Measurements from ENCODE around the gene CCDC28B.

The CCDC28B gene

GRCh38 chr1:32224285-32224684 is 23.9 kb downstream of the CCDC28B start:
- Histone ChIP-seq H3K27me3 (ENCODE audit: insufficient read depth, poor library complexity, severe bottlenecking) (no peaks in the 10 kb centered on the region), H3K4me3 (replicated peaks; ENCODE audit: insufficient read depth, low read length) (no peak overlapping the region), H3K27ac (replicated peaks) (no peak overlapping the region)
- TF ChIP-seq GABPA (IDR thresholded peaks at IDR 0.05; ENCODE audit: low read depth), result no peak
- DNase-seq (ENCODE audit: low read depth in 1 of 2, low spot score in 1 of 2), result no peak

DNA sequence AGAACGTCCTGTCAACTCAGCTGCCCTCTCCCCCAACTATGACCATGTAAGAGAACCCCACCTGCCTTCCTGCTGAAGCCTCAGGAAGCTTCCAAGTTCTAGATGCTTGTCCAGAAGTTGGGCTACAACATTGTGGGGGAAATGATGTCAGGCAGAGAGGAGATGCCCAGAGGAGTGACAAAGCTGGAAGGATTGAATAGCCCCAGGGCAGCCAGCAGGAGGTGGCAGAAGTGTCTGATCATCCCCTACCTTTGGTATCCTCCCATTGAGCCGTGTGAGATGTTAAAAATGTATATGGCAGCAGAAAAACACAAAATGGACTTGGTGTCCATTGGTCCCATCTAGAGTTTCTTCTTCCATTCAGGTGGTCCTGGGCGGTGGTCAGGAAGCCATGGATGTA is 28.4 kb downstream of the CCDC28B start:
- Histone ChIP-seq H3K27me3 (ENCODE audit: insufficient read depth, poor library complexity, severe bottlenecking) (no peaks in the 10 kb centered on the region), H3K4me3 (replicated peaks; ENCODE audit: insufficient read depth, low read length) (no peak overlapping the region), H3K27ac (replicated peaks) (no peak overlapping the region)
- TF ChIP-seq CTCF (IDR thresholded peaks at IDR 0.05; ENCODE audit: insufficient read depth, low read length), result no peak
- no peak for TF ChIP-seq GABPA (IDR thresholded peaks at IDR 0.05; ENCODE audit: low read depth)
- no peak for TF ChIP-seq REST (IDR thresholded peaks at IDR 0.05; ENCODE audit: insufficient replicate concordance, low read depth)
- TF ChIP-seq SPI1 (IDR thresholded peaks at IDR 0.05; ENCODE audit: borderline replicate concordance, low read depth), result no peak
- no peak for TF ChIP-seq POLR2AphosphoS5 (IDR thresholded peaks at IDR 0.05; ENCODE audit: low read depth)
- DNase-seq (ENCODE audit: low read depth in 1 of 2, low spot score in 1 of 2), result no peak

DNA sequence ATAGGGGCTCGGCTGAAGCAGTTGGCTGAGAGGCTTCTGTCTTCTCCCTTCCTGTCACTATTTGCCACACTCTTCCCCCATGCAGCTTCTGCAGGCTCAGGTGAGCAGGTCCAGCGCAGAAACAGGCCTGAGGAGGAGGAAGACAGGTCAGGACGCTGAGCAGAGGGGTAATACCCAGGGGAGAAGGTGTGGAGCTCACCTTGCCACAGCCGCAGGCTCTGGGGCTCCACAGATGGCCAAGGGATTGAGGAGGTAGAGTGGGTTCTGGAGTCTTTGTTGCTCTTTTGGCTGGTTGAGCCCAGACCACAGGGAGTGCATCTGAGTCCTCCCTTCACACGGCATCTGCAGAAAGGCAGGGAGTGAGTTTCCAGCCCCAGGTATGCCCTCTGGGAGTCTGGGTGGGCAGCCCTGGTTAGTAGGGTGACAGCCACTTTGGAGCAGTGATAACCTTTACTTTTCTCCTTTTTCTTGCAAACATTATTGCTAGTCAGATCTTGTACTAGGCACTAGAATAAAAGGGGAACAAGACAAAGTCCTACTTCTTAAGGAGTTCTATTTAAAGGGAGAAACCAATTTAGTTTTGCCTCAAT is 31.5 kb downstream of the CCDC28B start:
- Histone ChIP-seq H3K27ac (replicated peaks) (no peak overlapping the region), H3K4me3 (replicated peaks; ENCODE audit: insufficient read depth, low read length) (no peak overlapping the region), H3K27me3 (ENCODE audit: insufficient read depth, poor library complexity, severe bottlenecking) (no peaks in the 10 kb centered on the region)
- TF ChIP-seq GABPA (IDR thresholded peaks at IDR 0.05; ENCODE audit: low read depth) (no peak), POLR2AphosphoS5 (IDR thresholded peaks at IDR 0.05; ENCODE audit: low read depth) (no peak), REST (IDR thresholded peaks at IDR 0.05; ENCODE audit: insufficient replicate concordance, low read depth) (no peak), CTCF (IDR thresholded peaks at IDR 0.05; ENCODE audit: insufficient read depth, low read length) (no peak), SPI1 (IDR thresholded peaks at IDR 0.05; ENCODE audit: borderline replicate concordance, low read depth) (no peak)
- no peak for DNase-seq (ENCODE audit: low read depth in 1 of 2, low spot score in 1 of 2)

DNA sequence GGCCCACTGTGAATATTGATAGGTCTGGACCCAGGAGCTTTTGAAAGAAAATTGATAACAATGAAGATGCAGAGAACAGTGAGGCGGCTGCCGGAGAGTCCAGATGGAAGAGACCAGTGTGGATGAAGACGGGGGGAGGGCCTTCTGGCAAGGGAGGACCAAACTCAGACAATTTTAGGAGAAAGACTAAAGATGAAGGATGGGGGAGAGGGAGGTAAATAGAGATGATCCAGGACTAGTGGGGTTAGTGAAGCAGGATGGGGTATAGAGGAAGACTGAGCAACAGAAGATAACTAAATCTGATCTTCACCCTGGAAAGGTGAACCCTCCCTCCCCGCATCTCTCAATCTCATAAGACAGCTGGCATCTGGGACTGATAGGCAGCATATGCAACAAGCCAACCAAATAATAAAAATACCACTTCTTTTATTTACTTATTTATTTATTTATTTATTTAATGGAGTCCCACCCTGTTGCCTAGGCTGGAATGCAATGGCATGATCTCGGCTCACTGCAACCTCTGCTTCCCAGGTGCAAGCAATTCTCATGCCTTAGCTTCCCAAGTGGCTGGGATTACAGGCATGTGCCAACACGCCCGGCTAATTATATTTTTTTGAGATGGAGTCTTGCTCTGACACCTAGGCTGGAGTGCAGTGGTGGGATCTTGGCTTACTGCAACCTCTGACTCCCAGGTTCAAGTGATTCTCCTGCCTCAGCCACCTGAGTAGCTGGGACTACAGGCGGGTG is 32.3 kb downstream of the CCDC28B start:
- no peak overlapping the region for H3K4me3 ChIP-seq (replicated peaks; ENCODE audit: insufficient read depth, low read length)
- no peak overlapping the region for H3K27ac ChIP-seq (replicated peaks)
- H3K27me3 ChIP-seq (ENCODE audit: insufficient read depth, poor library complexity, severe bottlenecking), result no peaks in the 10 kb centered on the region
- no peak for DNase-seq (ENCODE audit: low read depth in 1 of 2, low spot score in 1 of 2)
- TF ChIP-seq POLR2AphosphoS5 (IDR thresholded peaks at IDR 0.05; ENCODE audit: low read depth) (no peak), CTCF (IDR thresholded peaks at IDR 0.05; ENCODE audit: insufficient read depth, low read length) (no peak), GABPA (IDR thresholded peaks at IDR 0.05; ENCODE audit: low read depth) (no peak), REST (IDR thresholded peaks at IDR 0.05; ENCODE audit: insufficient replicate concordance, low read depth) (no peak), SPI1 (IDR thresholded peaks at IDR 0.05; ENCODE audit: borderline replicate concordance, low read depth) (no peak)

All from HL-60 (cell line).